Mucosa of rectum (tissue), 2 donors: Measurements from ENCODE around the gene CDC42BPB.

Source experiments
- H3K27ac ChIP-seq, 2 donors: one replicate each; pipeline ENCODE4 v1.7.0; 2013; ENCODE audit warnings: inconsistent platforms in 2 of 2, low read depth in 2 of 2, low read length in 2 of 2
- H3K27me3 ChIP-seq, 2 donors: one replicate each; pipeline ENCODE4 v1.7.0; 2013; ENCODE audit warnings: low read length in 2 of 2; ENCODE audit not compliant: control insufficient read depth in 2 of 2, insufficient read depth in 2 of 2
- H3K36me3 ChIP-seq, 2 donors: one replicate each; pipeline ENCODE4 v1.7.0; 2013; ENCODE audit warnings: low read length in 2 of 2; ENCODE audit not compliant: control insufficient read depth in 2 of 2, insufficient read depth in 2 of 2
- H3K4me1 ChIP-seq, 2 donors: one replicate each; pipeline ENCODE4 v1.7.0; 2013; ENCODE audit warnings: low read length in 2 of 2, mild to moderate bottlenecking in 1 of 2; ENCODE audit not compliant: control insufficient read depth in 2 of 2, insufficient read depth in 2 of 2
- H3K4me3 ChIP-seq, 2 donors: one replicate each; pipeline ENCODE4 v1.7.0; 2013; ENCODE audit warnings: low read length in 2 of 2
- H3K9ac ChIP-seq, 2 donors: one replicate each; pipeline ENCODE4 v1.7.0; 2013; ENCODE audit warnings: low read length in 2 of 2, low read depth in 1 of 2, mild to moderate bottlenecking in 1 of 2
- H3K9me3 ChIP-seq, 2 donors: one replicate each; pipeline ENCODE4 v1.7.0; 2013; ENCODE audit warnings: low read length in 2 of 2; ENCODE audit not compliant: control insufficient read depth in 2 of 2
- donor health status: healthy.
- donor health status: Normal muscosa, but diverticular disease.

CDC42BPB gene

DNA sequence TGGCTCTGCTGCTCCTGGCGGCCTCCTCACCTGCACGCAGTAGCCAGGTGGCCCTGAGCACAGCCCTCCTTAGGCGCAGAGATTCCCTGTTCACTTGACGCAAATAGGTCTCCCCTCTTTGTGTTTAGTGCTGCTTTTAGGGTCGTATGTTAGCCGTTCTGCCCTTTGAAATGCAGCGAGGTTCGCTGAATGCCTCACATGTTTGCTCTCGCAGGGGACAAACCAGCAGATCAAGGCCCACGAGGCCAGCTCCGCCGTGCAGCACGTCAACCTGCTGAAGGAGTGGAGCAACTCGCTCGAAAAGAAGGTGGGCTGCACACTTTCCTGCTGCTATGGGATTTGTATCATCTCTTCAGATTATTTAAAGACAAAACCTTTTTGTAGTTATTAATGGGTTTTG, 166.2 kb downstream of the CDC42BPB start:
- Histone ChIP-seq H3K27ac (no peak overlapping the region), H3K4me1 (peaks cover 3 to 4% of the 10 kb centered on the region in 2 donors), H3K4me3 (no peak overlapping the region), H3K36me3 (peaks cover 20 to 47% of the 10 kb centered on the region in 2 donors), H3K27me3 (no peaks in the 10 kb centered on the region), H3K9ac (no peak overlapping the region), H3K9me3 (no peaks in the 10 kb centered on the region)

DNA sequence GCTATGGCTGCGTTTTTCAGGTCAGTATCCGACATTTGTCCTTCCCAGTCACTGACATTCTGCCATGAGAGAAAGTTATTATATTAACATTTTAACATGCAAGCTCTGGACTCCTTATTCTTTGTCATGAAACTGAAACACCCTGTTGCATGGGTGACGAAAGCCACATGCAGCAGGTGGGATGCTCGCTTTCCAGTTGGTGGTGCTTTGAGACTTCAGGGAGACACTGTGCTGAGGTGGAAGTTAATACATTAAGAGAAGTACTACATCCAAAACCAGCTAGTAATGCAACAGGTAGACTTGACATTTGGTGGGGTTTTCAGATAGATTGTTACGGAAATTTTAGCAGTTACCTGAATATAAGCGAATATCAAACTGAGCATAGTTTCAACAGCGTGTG, 167.7 kb downstream of the CDC42BPB start:
- H3K9ac ChIP-seq: no peak overlapping the region
- no peaks in the 10 kb centered on the region for H3K9me3 ChIP-seq
- no peaks in the 10 kb centered on the region for H3K27me3 ChIP-seq
- H3K27ac ChIP-seq: no peak overlapping the region
- H3K4me1 ChIP-seq: peaks cover 3 to 4% of the 10 kb centered on the region in 2 donors
- peaks cover 21 to 53% of the 10 kb centered on the region in 2 donors for H3K36me3 ChIP-seq
- no peak overlapping the region for H3K4me3 ChIP-seq

DNA sequence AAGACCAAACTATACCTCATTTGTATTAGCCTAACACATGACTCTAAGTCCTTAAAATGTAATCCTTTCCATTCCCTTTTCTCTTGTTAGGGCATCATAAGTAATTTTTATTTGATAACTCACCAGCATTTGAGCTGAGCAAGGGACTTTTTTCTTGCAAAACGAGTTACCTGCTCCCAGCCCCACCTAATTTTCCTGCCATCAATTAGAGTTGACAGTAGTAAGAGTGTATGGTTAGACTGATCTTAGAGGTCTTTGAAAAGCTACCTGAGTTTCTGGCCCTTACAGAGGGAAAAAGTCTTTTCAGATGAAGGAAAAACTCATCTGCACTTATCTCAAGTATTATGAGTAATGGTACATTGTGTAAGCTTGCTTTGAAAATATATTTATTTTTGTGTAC, 168.6 kb downstream of the CDC42BPB start:
- Histone ChIP-seq H3K9me3 (no peaks in the 10 kb centered on the region), H3K27me3 (no peaks in the 10 kb centered on the region), H3K36me3 (peaks cover 26 to 54% of the 10 kb centered on the region in 2 donors), H3K27ac (no peak overlapping the region), H3K4me1 (peaks cover 3 to 4% of the 10 kb centered on the region in 2 donors), H3K4me3 (no peak overlapping the region), H3K9ac (no peak overlapping the region)

DNA sequence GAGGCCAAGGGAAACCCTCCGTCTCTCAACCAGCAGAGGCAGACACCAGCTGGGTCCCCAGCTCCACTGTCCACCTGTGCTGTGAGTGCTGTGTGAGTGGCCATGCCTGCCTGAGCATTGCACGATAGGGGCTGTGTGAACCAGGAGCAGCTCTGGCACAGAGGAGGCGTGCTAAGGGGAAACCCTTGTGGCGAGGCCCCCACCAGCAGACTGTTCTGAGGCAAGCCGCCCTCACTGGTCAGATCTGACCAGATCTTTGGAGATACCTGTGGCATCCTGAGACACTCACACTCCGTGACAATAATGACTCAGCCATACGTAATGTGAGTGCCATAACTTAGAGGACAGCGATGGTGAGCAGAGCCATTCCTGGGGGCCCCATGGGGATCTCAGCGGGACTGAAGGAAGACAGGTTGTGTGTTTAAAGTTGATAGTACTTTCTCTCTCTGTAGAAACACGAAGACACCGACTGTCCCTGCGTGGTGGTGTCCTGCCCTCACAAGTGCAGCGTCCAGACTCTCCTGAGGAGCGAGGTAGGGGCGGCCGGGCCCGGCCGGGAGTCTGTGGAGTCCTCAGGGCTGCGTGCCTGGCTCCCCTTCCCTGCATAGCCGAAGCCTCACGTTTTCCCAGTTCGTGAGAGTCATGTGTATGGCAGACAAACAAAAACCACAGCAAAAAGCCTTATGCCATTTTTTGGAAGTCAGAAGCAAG, 171.5 kb downstream of the CDC42BPB start:
- H3K36me3 ChIP-seq: peaks cover 23 to 46% of the 10 kb centered on the region in 2 donors
- H3K27me3 ChIP-seq: no peaks in the 10 kb centered on the region

DNA sequence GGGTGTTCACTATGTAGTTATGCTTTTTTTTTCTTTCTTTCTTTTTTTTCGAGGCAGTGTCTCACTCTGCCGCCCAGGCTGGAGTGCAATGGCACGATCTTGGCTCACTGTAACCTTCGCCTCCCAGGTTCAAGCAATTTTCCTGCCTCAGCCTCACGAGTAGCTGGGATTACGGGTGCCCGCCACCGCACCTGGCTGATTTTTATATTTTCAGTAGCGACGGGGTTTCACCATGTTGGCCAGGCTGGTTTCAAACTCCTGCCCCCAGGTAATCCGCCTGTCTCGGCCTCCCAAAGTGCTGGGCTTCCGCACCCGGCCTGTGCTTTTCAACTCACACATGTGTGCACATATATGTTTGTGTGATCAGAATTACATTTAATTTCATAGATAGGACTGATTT, 173.8 kb downstream of the CDC42BPB start:
- Histone ChIP-seq H3K4me1 (peaks cover 7 to 13% of the 10 kb centered on the region in 2 donors), H3K27me3 (no peaks in the 10 kb centered on the region), H3K4me3 (no peak overlapping the region), H3K9ac (no peak overlapping the region), H3K36me3 (peaks cover 15 to 33% of the 10 kb centered on the region in 2 donors), H3K27ac (peak overlapping the region; percentile 26 to 49), H3K9me3 (no peaks in the 10 kb centered on the region)

More for the DNA sequence above, 171.5 kb downstream of the CDC42BPB start:
- Histone ChIP-seq H3K4me3 (no peak overlapping the region), H3K9ac (no peak overlapping the region), H3K27ac (no peak overlapping the region), H3K9me3 (no peaks in the 10 kb centered on the region), H3K4me1 (peaks cover 3 to 4% of the 10 kb centered on the region in 2 donors)

DNA sequence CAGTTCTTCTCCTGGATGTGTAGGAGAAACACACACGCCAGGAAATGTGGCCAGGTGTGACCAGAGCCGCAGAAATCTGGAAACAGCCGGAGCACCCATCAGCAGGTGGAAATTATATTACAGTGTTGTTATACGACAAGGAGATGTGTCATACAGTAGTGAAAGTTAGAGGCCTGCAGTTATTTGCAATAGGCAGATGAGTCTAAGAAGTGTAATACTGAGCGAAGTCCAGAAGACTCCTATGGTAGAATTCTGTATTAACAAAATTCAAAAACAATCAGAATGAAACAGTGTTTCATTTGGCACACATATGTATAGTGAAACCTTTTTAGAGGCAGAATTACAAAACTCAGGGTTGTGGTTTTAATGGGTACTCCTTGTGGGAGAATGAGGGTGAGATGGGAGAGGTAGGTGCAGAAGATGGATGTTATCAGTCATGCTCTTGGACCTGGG, 174.2 kb downstream of the CDC42BPB start:
- Histone ChIP-seq H3K9ac (no peak overlapping the region), H3K9me3 (no peaks in the 10 kb centered on the region), H3K4me3 (no peak overlapping the region), H3K27me3 (no peaks in the 10 kb centered on the region), H3K36me3 (peaks cover 15 to 29% of the 10 kb centered on the region in 2 donors), H3K4me1 (peaks cover 10 to 14% of the 10 kb centered on the region in 2 donors), H3K27ac (peak overlapping the region; percentile 26 to 54)
